Measurements from ENCODE around the gene FNDC11. TPM values are rescaled to one million over a fixed set of nuclear protein-coding genes. Genes with fewer than 3 reads are reported as not detected.
"Not testable (repeated sequence)": the region's sequence is repeated elsewhere in the genome, so short reads cannot be mapped to it uniquely, and the experiment has no call there.

The FNDC11 gene
- total RNA-seq, 2 experiments from 2014 or later, result 0.23 to 0.27 TPM

- intact Hi-C loops (cut with micrococcal nuclease), result no loop called here
- H3K4me3 Mint-ChIP-seq, result no peak overlapping the region
- CTCF ChIA-PET, result interaction anchor here (1.7 kb wide), 1 partner anchor 33 kb away, joined by 5 read pairs; the partner anchor contains the start of gene PTK6
These were observed 16.5 kb downstream of the FNDC11 start for GRCh38 chr20:63570281-63571086.

GRCh38 chr20:63571087-63571478 lies 17.1 kb downstream of the FNDC11 start:
- H3K27me3 Mint-ChIP-seq; DNase-seq; ATAC-seq; H3K4me3 Mint-ChIP-seq; H3K36me3 Mint-ChIP-seq (ENCODE audit: low read depth); intact Hi-C loops (cut with micrococcal nuclease); H3K9me3 Mint-ChIP-seq; H3K27ac Mint-ChIP-seq: not testable (repeated sequence)
- ChIA-PET POLR2A (interaction anchor here (1.1 kb wide), 1 partner anchor 124 kb away, joined by 3 read pairs; no protein-coding TSS in a partner anchor), CTCF (interaction anchor here (1.0 kb wide), 1 partner anchor 10 kb away, joined by 3 read pairs; no protein-coding TSS in a partner anchor)
- peaks cover 18% of the 10 kb centered on the region for H3K4me1 Mint-ChIP-seq (ENCODE audit: low read depth)

More at GRCh38 chr20:63570281-63571086, 16.5 kb downstream of the FNDC11 start:
- no peak for DNase-seq
- POLR2A ChIA-PET, result no interaction called here
- H3K9me3 Mint-ChIP-seq, result no peaks in the 10 kb centered on the region
- ATAC-seq, result no peak
- no peak for TF ChIP-seq CTCF (IDR thresholded peaks at IDR 0.05)
- peaks cover 18% of the 10 kb centered on the region for H3K4me1 Mint-ChIP-seq (ENCODE audit: low read depth)
- peaks cover under 1% of the 10 kb centered on the region for H3K27me3 Mint-ChIP-seq
- H3K27ac Mint-ChIP-seq, result no peak overlapping the region
- no peaks in the 10 kb centered on the region for H3K36me3 Mint-ChIP-seq (ENCODE audit: low read depth)

- CTCF ChIA-PET, result interaction anchor here (1.0 to 1.6 kb wide), 2 partner anchors 9 to 35 kb away, joined by 3 to 6 read pairs; partner anchors contain the start of gene PTK6
- no peak for TF ChIP-seq CTCF (IDR thresholded peaks at IDR 0.05)
- POLR2A ChIA-PET, result interaction anchor here (0.8 to 1.1 kb wide), 2 partner anchors 35 to 123 kb away, joined by 3 read pairs; partner anchors contain the start of gene PTK6
- Mint-ChIP-seq H3K27me3 (peaks cover 3% of the 10 kb centered on the region), H3K4me3 (no peak overlapping the region), H3K4me1 (ENCODE audit: low read depth) (peaks cover 17% of the 10 kb centered on the region), H3K9me3 (no peaks in the 10 kb centered on the region), H3K27ac (no peak overlapping the region), H3K36me3 (ENCODE audit: low read depth) (no peaks in the 10 kb centered on the region)
- DNase-seq (no peak), ATAC-seq (no peak)
- intact Hi-C loops (cut with micrococcal nuclease), result no loop called here
These were observed 18.3 kb downstream of the FNDC11 start for GRCh38 chr20:63572071-63572787.

- Mint-ChIP-seq H3K4me1 (ENCODE audit: low read depth) (peaks cover 10% of the 10 kb centered on the region), H3K27me3 (peaks cover 3% of the 10 kb centered on the region), H3K27ac (no peak overlapping the region), H3K9me3 (no peaks in the 10 kb centered on the region), H3K4me3 (peak overlapping the region; percentile 66), H3K36me3 (ENCODE audit: low read depth) (no peaks in the 10 kb centered on the region)
- intact Hi-C loops (cut with micrococcal nuclease), result no loop called here
- no peak for DNase-seq
- ChIA-PET CTCF (interaction anchor here (1.6 kb wide), 1 partner anchor 36 kb away, joined by 6 read pairs; the partner anchor contains the start of gene PTK6), POLR2A (interaction anchor here (0.8 to 1.1 kb wide), 3 partner anchors 36 to 85 kb away, joined by 3 read pairs; partner anchors contain the start of genes PTK6 and RTEL1)
- TF ChIP-seq CTCF (IDR thresholded peaks at IDR 0.05), result no peak
- ATAC-seq, result no peak
These were observed 19.1 kb downstream of the FNDC11 start for GRCh38 chr20:63572788-63573646.
